GM13977 (cell line): ENCODE measurements around the gene ITIH4.

ENCODE experiments used
- DNase-seq: peaks from one replicate; pipeline ENCODE4 v3.0.0; 2012; ENCODE audit warnings: low spot score
- in situ Hi-C: fragments of 300-500 bp; cut with MboI; formaldehyde crosslinking; loops from one replicate; pipeline ENCODE4 v1.12.0; 2022; ENCODE audit warnings: low sequenced_read_pairs, low pct_unique_long_range_greater_than_20kb, mixed read lengths, inconsistent platforms; ENCODE audit not compliant: unreplicated experiment
- TF ChIP-seq, protein P1 (sequence below): IDR thresholded peaks from 2 replicates; pipeline ENCODE4 v1.5.1; 2012; ENCODE audit warnings: mild to moderate bottlenecking, control low read depth; ENCODE audit not compliant: insufficient read depth; ENCODE audit errors: extremely low read depth, missing control alignments

Gene ITIH4

DNA sequence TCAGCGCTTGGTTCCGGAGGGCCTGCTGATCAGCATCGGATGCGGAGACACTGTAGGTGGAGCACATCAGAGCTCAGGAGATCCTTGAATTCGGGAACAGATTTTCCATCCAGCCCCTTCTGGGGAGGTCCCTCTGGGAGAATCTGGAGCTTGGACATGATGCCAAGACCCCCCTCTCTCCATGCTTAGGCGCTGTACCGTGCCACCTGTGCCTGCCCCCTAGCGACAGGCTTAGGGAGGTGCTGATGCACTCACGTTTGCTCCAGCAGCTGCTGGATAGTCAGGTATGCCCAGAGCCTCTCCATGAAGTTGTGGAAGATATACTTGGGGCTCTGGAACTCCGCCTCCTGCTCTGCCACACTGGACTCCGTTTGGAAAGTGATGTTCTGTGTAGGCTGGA, 9.7 kb downstream of the ITIH4 start:
- DNase-seq = peak; percentile 67
- in situ Hi-C loops = no loop called here

DNA sequence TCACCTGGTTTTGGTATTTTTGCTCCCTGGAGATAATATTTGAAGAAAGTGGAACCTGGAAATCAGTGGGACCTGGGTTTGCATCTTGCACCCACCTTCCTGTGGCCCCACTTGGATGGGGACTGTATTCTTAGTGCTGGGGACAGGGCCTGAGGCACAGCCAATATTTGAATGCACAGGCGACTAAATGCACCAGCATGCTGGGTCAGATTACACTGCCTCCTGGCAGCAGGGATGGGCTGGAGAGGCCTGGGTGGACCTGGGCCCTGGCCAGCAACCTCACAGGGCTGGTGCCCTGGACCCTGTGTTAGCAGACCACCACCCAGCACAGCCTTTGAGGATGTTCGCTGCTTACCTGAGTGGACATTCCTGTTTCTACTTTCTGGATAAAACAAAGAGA, 10.5 kb downstream of the ITIH4 start:
- DNase-seq = no peak
- TF ChIP-seq, protein P1, sequence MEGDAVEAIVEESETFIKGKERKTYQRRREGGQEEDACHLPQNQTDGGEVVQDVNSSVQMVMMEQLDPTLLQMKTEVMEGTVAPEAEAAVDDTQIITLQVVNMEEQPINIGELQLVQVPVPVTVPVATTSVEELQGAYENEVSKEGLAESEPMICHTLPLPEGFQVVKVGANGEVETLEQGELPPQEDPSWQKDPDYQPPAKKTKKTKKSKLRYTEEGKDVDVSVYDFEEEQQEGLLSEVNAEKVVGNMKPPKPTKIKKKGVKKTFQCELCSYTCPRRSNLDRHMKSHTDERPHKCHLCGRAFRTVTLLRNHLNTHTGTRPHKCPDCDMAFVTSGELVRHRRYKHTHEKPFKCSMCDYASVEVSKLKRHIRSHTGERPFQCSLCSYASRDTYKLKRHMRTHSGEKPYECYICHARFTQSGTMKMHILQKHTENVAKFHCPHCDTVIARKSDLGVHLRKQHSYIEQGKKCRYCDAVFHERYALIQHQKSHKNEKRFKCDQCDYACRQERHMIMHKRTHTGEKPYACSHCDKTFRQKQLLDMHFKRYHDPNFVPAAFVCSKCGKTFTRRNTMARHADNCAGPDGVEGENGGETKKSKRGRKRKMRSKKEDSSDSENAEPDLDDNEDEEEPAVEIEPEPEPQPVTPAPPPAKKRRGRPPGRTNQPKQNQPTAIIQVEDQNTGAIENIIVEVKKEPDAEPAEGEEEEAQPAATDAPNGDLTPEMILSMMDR = no peak
- in situ Hi-C loops = no loop called here

More for the DNA sequence above, 9.7 kb downstream of the ITIH4 start:
- TF ChIP-seq, protein P1 = peak; percentile 54

DNA sequence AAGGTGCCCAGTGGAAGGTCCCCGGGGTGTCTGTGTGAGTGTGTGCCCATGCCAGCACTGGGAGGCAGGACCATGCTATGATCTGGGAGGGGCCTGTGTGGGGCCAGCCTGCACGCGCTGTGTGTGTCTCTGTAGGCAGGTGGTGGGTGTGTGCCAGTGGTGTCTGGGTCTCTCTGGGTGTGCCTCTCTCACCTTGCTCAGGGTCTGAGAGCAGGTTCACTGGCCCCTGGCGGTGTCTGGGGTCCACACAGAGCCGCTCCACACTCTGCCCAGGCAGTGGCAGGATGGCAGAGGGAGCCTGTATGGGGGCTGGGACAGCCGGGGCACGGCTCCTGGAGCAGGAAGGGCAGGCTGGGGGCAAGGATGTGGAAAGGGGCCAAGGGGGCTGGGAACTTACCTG, 12.6 kb downstream of the ITIH4 start:
- TF ChIP-seq, protein P1 = no peak
- no peak for DNase-seq
- in situ Hi-C loops = no loop called here

DNA sequence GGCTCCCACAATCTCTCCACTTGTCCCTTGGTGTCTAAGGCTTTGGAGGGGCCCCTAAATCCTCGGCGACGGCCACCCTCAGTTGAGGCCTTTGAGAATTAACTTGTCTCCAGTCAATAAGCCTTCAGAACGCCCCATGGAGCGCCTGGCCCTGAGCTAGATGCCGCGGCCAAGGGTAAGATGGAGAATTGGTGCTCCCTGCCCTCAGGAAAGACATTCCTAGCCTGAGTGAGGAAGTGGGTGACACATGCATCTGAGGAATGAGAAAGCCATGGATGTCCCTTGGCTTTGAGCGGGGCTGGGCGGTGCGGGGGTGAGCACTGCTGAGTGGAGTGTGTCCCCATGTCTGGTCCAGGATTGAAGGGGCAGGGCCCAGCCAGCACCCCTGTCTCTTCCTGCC, 13.3 kb downstream of the ITIH4 start:
- in situ Hi-C loops = no loop called here
- TF ChIP-seq, protein P1 = no peak
- no peak for DNase-seq

DNA sequence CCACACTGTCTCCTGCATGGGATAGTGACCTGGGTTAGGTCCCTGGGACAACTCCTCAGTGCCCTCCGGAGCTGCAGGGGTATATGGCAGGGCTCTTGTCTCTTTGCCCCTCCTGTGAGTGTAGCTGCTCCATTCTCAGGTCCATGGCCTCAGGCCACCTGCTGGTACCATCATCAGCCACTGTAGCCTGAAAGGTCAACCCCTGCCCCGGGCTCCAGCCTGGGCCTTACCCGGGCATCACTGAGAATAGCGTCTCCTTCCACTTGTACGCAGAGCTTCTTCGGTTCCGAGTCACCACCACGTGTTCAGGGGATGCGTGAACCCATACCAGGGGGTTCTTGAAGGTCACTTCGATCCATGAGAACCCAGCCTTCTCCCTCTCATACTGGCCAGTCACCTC, 13.8 kb downstream of the ITIH4 start:
- TF ChIP-seq, protein P1 = no peak
- no peak for DNase-seq
- in situ Hi-C loops = no loop called here

DNA sequence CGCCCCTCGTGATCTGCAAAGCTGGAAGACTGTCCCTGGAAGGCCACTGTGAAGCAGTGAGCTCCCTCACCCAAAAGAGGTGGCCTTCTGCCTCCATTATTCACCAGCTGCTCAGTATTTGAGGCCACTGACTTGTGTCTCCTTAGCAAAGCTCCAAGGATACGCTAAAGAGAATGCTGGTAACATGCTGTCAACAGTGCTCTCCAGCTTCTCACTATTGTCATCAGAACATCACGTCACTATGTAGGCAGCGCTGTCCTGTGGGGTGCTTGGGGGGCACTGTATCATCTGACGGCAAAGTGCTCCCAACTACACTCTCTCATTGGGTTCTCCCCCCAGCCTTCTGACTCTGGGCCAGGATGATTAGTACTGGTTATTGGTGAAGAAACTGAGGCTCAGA, 14.3 kb downstream of the ITIH4 start:
- in situ Hi-C loops = no loop called here
- TF ChIP-seq, protein P1 = no peak

DNA sequence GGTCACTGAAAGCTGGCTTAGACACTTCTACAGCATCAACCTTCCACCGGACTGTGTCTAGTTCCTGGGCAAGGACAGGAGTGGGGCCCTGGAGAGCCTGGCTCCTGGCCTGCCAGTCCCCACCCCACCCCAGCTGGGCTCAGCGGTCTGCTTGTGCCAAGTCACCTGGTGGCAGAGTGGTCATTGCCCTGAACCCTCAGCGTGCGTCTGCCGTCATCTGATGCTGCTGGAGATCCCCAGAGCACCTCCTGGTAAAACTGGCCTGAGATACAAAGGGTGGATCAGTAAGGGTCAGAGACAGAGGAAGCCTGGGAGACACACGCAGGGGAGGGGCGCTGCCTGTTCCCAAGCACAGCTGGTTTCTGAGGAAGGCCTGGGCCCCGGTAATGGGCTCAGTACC, 16.7 kb downstream of the ITIH4 start:
- DNase-seq = no peak
- in situ Hi-C loops = no loop called here
- TF ChIP-seq, protein P1 = no peak

More for the DNA sequence above, 14.3 kb downstream of the ITIH4 start:
- DNase-seq = no peak
